T-helper 2 cell (primary cell): ENCODE results near the gene TRIM39.
A peak's percentile ranks its signal among the peaks of the same experiment; 100 is the strongest.

ENCODE experiments used
- DNase-seq, 5 experiments: peaks; one replicate each; pipeline versions ENCODE4 v3.0.0 to v3.0.0-alpha.2; 2012 to 2022

TRIM39 gene

DNA sequence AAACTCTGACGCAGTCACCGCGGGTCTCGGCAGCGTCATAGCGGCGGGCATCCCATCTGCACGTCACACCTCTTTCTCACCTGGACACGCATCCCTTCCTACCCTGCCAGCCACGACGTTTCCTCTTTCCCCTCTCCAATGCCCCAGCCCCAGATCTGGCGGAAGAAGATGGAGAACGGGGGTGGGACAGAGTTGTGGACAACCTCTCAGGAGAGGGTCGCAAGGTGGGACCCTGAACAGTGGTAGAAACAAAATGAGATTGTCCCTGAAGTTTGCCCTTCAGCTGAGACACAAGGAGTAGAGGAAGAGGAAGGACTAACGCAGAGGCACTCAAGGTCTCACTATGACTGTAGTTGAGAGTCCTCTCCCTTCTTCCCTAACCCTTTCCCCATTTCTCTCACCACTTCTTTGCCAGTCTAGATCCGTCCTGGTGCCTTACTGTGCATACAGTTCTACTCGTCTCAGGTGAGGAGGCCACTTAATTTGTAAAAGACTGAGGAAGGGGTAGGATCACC is 562 bp downstream of the TRIM39 start:
- DNase-seq: no peak

DNA sequence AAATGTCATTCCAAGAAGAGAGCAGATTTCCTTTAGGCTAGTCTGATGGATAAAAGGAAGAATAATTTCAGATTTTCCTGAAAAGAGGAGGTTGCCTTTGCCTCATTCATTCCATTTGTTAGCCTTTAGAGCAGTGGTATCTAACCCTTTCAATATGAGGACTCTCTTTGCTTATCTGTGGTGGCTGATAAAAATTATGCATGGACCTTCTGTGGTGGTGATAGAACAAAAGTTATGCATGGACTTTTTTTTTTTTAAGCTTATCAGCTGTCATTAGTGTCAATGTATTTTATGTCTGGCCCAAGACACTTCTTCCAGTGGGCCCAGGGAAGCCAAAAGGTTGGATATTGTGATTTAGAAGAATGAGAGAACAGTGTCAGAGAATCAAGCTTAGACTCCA is 1.7 kb downstream of the TRIM39 start:
- no peak for DNase-seq

DNA sequence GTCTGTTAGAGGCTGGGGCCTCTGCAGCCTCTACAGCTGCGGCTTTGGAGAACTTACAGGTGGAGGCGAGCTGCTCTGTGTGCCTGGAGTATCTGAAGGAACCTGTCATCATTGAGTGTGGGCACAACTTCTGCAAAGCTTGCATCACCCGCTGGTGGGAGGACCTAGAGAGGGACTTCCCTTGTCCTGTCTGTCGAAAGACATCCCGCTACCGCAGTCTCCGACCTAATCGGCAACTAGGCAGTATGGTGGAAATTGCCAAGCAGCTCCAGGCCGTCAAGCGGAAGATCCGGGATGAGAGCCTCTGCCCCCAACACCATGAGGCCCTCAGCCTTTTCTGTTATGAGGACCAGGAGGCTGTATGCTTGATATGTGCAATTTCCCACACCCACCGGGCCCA is 2.6 kb downstream of the TRIM39 start:
- DNase-seq: no peak

DNA sequence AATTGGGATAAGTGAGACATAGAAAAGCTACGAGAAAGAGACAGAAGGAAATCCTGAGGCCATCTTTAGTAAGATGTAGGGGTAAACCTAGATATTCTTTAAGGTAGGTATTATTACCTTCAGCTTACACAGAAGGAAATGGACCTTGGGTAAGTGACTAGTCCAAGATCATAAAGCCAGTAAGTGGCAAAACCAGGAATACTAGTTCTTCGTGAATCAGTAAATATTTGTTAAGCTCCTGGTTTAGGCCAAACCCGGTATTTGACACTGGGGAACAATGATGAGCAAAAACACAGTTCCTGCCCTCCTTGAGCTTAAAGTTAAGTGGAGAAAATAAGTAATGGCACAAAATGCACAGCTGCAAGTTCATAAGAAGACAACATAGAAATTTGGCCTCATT is 5.3 kb downstream of the TRIM39 start:
- DNase-seq: no peak

DNA sequence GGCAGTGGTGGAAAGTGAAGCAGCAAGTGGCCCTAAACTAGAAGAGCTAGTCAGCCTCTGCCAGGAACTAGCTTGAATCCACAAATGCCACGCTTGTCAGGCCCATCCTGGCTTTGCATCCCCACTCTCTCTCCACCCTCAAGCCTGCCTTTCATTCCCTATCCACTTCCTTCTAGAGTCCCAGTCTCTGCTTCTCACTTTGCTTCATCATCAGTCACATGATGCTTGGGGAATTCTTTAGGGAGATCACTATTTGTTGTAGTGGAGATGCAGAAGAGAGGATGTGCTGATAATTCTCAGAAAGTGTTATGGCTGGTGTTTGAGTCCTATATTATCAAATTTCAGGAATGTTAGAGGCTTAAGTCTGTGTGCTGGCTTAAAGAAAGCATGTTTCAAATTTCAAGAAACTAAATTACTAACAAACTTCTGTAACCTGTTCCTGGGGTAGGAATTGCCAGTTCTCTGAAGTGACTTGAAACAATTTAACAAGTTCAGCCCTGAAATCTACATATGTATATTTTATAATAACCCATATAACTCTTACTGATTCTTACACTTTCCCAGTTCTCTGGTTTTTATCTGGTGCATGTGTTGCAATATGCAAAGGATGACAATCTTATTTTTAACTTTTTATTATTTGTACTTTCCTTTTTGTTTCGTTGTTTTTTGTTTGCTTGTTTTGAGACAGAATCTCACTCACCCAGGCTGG is 7.5 kb downstream of the TRIM39 start:
- no peak for DNase-seq

DNA sequence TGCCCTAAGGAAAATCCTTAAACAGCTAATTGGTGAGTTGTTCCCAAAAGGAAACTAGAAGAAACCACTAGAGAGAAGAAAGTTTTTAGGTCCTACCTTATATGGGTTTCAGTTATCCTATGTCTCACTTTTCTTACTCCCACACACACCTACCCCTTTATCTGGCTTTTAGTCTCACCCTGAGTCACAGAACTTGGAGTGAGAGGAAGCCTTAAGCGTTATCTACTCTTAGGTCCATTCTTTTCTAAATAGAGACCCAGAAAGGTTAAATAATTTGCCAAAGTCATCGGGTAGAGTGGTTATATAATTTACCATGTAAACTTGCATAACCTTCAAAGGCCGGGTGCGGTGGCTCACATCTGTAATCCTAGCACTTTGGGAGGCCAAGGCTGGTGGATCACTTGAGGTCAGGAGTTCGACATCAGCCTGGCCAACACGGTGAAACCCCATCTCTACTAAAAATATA is 13.9 kb downstream of the TRIM39 start:
- DNase-seq: no peak

DNA sequence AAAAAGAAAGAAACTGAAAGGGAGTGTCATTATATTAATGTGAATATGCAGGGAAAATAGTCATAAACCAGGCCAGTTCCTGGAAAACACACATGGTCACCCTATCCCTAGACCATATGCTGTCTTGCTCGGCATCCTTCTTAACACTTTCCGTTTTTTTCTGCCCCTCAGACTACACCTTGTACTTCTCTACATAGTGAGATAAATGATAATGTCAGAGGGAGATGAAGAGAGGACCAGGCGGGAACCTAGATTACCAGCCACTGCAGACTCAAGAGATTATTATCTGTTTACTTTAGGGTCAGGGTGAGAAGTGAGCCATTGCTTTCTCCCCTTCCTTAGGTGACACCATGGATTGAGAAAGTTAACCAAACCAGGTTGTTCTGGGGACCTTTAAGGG is 14.5 kb downstream of the TRIM39 start:
- DNase-seq: no peak

DNA sequence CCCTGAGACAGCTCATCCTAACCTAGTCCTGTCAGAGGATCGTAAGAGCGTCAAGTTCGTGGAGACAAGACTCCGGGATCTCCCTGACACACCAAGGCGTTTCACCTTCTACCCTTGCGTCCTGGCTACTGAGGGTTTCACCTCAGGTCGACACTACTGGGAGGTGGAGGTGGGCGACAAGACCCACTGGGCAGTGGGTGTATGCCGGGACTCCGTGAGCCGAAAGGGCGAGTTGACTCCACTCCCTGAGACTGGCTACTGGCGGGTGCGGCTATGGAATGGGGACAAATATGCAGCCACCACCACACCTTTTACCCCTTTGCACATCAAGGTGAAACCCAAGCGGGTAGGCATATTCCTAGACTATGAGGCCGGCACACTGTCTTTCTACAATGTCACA is 15.0 kb downstream of the TRIM39 start:
- DNase-seq: no peak

DNA sequence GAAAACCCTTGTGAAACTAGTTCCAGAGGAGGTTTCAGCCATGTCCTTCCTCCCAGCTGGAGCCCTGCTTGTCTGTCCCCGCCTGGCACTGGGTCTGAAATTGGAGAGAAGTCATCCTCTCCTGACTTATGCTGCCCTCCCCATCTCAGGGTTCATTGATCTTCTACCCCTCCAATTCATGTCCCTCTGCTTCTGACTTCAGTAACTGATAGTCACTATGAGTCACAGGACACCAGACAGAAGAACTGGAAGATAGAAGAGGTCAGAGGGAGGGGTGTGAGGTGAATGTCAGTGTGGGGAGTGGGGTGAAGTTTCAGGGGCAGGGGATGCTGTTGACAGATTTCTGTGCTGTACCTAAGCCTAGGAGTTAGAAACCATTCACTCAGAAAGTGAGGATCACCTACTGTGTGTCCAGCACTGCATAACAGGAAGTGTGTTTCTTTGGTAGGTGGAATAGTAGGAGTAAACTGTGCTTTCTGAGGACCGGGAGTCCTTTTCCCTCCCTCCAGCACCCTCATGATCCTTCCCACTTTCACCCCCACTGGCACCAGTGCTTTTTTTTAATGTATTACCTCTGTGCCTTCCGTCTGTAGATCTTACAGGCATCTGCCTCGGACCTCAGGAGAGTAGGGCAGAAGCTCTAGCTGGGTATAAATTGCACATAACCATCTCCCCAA is 17.6 kb downstream of the TRIM39 start:
- DNase-seq: no peak

DNA sequence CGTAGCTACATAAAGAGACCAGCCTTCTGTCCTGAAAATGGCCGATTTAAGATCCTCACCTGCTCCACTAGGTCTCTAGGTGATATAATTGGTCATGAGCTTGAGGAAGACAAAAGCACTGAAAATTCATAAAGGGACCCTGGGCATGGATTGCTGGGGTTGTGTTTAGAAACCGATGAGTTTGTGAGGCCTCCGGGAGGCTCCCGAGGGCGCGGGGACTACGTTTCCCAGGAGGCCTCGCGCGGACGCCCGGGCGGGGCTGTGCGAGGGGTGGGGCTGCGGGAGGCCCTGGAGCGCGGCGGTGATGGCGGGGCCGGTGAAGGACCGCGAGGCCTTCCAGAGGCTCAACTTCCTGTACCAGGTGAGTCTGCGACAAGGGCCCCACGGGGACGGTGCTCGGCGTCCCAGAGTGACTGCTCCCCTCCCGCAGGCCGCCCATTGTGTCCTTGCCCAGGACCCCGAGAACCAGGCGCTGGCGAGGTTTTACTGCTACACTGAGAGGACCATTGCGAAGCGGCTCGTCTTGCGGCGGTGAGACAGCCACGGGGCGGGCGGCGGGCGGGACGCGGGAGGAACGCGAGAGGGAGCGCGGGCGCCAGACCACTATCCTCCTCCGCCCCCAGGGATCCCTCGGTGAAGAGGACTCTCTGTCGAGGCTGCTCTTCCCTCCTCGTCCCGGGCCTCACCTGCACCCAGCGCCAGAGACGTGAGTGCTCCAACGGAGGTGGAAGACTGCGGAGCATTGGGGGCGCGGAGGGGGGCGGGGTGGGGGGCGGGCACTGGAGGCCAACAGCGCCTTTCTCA is 18.3 kb downstream of the TRIM39 start, which contains the start of gene RPP21:
RPP21 (plus strand) TSS at position 289 of the 804 bp plus-strand sequence; CDS start at position 305, 16 bp downstream.
- DNase-seq: peak; percentile 74 to 91 (median 78)

DNA sequence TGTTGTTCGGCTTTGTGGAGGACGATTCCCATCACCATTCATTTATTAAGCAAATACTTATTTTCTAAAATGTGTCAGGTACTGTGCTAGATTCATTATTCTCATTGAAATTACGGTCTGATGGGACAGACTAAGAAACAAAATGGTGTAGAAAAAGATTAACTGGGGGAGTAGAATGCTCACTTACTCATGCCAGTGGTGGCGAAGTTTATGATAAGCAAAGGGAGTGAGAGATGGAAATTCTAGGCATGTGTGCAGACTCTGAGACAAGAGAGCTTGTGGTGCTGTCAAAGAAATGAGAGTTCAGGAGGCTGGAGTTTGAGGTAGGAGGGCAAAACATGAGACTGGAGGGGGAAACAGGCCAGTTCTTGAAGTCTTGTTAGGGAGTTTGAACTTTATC is 19.1 kb downstream of the TRIM39 start:
- no peak for DNase-seq

DNA sequence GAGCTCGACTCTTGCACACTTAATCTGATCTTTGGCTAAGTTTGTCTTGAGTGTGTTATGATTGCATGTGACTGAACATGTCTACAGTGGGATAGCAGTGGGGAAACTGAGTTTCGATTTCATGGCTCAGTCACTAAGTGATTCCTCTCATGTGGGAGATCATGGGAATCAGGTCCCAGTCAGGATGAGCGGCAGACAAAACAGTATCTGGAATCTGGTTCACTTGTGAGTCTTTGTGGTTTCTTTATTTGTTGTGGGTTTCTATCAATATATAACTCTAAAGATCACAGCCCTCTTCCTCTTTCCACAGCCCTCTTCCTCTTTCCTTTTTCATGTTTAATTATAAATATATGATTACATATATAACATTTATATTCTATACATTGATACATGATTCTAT is 22.2 kb downstream of the TRIM39 start:
- no peak for DNase-seq

DNA sequence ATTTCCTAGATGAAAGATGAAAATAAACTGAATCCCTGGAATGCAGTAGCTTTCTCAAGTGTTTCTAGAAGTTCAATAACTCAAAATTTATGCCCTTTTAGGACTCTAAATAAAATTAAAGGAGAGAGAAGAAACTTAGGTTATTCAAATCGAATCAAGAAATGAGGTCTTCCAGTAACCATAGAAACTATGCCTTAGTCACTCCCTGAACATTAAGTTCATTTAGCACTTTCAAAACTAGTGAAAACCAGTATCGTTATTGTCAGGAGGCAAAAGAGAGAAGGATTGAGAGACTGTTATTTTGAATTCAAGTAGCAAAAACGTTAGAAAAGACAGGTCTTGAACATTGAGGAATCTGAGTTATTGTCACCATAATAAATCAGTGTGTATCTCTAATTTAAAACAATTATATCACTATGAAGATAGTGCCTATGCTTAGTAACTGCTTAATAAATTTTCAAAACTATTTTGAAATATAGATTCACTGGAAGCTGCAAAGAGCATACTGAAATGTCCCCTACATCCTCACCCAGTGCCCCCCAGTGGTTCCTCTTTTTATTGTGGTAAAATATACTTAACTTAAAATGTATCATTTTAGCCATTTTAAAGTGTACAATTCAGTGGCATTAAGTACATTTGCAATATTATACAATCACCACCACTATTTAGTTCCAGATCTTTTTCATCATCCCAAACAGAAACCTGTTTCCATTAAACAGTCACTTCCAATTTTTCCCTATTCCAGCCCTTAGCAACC is 22.9 kb downstream of the TRIM39 start:
- peak in 1 of 5 experiments; percentile 15 for DNase-seq

DNA sequence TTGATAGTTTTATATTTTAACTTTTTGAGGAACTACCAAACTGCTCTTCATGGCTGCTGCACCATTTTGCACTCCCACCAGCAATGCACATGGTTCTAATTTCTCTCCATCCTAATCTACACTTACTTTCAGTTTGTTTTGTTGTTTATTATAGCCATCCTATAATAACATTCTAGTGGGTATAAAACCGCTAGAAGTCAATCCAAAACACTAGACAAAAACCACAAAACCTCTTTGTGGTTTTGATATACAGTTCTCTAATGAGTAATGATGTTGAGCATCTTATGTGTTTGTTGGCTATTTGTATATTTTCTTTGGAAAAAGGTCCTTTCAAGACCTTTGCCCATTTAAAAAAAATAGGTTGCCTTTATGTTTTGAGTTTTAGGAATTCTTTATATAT is 23.8 kb downstream of the TRIM39 start:
- peak in 1 of 5 experiments; percentile 55 for DNase-seq

DNA sequence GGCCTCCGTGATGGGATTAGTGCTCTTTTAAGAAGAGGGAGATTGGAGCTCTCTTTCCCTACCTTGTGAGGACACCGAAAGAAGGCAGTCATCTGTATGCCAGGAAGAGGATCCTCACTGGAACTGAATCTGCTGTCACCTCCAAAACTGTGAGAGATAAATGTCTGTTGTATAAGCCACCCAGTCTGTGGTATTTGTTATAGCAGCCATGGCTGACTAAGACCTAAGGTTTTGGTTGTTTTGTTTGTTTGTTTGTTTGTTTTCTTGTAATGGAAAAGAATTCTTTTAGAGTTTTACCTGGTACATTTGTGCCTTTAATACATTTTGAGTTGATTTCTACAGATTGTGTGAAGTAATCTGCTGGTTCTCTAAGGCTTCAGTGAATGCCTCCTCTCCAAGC is 25.8 kb downstream of the TRIM39 start:
- DNase-seq: no peak

DNA sequence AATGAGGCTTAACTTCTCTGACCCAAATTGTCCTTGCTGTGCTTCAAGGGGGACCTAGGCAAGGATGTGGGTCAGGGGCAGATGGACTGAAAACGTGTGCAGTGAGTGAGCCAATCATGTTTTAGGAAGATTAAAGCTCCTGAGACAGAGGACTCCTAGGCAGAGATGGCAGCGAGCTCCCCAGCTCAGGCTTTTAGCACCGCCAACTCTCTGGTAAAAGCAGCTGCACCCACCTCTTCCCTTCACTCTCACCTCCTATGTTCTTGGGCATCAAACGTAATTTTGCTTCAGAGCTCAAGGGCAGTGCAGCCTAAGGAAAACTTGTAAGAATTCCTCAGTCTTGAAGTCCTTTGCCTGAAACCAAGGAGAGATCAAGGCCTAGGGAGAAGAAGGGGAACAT is 28.6 kb downstream of the TRIM39 start:
- no peak for DNase-seq

DNA sequence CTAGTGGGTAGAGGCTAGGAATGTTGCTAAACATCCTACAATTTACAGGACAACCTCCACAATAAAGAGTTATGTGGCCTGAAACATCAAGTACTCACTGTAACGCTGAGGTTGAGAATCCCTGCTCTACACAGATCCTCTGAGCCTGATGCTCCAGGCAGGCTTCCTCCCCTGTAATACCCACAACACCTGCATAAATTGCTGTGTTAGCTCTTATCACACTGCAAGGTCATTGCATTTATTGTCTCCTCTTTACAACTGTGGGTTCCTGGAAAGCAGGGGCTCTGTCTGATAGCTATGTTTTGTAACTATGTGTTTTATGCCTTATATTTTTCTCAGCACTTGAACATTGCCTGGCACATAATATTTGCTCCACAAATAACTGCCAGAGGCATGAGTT is 29.8 kb downstream of the TRIM39 start:
- DNase-seq: no peak

DNA sequence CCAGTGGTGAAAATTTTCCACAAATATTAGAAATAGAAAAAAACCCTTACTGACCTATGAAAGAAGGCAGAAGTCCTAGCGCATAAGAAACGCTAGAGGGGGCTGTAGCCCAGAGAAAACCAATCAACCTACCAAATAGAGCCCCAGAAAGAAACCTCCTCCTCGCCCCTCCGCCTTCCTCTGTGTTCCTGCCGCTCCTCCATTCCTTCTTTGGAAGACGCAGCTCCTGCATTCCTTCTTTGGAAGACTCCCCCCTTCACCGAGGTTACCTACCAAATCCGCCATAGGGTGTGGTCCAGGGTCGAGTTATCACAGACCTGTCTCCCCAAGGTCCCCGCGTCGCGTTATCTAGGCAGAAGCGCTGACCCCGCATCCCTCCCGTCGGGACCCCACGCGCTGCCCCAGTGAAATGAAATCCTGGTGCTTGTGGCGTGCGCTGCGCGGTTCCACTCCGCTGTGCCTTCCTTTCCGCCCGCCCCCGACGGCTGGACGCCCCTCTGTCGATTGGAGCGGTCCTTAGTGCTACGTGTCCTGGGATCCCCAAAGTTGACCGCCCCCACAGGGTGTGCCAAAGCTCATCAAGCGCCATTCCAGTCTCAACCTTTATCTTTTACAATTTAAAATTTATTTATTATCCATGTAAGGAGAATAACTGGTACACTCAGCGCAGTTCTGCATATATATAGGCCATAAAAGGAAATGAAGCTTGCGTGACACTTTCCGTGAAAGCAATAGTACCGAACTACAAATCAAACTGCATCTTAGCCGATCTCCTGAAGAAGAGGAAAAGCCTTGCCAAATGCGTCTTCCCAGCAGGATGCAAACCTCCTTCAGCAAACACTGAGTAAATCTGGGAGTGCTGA is 31.2 kb downstream of the TRIM39 start:
- DNase-seq: peak in 4 of 5 experiments; percentile 26 to 58 (median 34)

DNA sequence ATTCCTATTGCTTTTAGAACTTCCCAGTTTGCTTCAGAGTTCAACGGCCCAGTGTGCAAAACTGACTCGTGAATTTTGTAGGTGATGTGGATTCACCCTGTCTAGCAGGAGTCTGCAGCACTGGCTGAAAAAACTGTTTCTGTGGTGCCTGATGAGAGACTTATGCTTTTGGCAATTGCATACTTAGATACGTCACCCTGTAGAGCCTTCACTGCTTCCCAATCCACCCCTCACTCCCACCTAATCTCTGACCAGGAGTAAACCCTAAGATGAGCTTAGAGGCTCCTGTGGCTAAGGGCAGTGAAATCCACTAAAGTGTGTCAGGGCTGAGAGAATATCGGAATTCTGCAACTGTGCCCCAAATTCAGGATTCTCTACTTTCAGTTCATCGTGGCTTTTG is 32.5 kb downstream of the TRIM39 start:
- no peak for DNase-seq

DNA sequence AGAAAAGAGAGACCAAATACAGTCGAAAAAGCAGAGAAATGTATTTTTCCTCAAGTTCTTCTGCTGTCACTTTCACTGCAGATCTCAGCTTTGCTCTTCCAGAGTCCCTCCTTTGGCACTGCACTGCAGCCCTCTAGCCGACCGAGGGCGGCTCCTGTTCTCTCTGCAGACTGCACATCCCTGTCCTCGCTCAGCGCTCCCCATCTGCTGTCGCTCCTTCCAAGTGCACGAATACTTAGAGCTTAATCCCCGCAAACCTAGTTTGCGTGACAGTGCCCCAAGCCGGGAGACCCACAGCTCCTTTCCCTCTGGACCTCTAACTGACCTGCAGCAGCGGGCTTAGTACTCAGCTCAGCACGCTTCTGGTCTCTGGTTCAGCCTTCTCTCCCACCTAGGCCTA is 33.4 kb downstream of the TRIM39 start:
- DNase-seq: no peak

DNA sequence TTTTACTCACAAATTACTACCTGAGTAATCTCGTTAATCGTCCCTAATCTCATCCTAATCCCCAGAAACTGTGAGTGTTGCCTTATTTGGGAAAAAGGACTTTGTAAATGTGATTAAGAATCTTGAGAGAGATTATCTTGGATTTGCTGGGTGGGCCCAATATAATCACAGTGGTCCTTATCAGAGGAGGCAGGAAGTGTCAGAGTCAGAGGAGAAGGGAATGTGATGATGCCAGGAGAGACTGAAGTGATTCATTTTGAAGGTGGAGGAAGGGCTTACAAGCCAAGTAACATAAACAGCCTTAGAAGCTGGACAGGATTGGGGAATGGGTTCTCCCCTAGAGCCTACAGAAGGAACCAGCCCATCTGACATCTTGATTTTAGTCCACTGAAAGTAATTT is 34.9 kb downstream of the TRIM39 start:
- DNase-seq: no peak

DNA sequence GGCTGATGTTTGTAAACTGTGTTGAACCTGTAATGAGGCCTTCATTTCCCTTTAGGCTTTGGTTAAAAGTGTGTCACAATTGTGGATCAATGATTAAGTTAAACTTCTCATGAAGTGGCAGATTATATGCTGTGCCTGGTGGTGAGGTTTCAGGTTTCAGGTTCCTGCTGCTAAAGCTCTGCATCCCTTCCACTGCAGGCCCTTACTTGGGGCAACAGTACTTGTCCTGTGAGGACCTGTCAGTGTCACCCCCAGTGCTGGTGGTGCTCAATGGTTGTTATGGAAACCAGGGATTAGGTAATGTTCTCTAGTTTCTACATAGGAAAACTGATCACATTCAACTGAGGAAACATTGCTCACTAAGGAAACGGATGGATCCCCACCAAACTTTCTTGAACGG is 36.7 kb downstream of the TRIM39 start:
- DNase-seq: no peak
